ENCODE data around the gene MTHFD1.

DNA sequence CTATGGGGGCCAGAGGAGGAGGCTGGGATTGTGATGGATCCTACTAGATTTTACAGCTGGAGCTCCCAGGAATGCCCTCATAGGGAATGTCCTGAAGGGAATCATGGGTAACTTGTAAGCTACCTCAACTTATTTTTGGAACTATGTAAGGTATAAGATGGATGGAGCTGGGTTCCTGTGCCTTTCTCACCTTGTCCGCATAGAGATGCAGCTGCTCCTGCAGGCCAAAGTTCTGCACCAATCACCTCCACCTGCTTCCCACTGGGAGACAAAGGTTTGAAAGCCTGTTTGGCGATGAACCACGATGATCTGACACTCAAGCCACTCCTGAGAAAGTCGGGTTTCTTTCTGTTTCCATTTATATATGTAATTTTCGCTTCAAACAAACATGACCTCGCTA lies 76.5 kb downstream of the MTHFD1 start:
- TF ChIP-seq EZH2 (IDR thresholded peaks at IDR 0.05; ENCODE audit: low read length) = no peak
- TF ChIP-seq, protein P1, sequence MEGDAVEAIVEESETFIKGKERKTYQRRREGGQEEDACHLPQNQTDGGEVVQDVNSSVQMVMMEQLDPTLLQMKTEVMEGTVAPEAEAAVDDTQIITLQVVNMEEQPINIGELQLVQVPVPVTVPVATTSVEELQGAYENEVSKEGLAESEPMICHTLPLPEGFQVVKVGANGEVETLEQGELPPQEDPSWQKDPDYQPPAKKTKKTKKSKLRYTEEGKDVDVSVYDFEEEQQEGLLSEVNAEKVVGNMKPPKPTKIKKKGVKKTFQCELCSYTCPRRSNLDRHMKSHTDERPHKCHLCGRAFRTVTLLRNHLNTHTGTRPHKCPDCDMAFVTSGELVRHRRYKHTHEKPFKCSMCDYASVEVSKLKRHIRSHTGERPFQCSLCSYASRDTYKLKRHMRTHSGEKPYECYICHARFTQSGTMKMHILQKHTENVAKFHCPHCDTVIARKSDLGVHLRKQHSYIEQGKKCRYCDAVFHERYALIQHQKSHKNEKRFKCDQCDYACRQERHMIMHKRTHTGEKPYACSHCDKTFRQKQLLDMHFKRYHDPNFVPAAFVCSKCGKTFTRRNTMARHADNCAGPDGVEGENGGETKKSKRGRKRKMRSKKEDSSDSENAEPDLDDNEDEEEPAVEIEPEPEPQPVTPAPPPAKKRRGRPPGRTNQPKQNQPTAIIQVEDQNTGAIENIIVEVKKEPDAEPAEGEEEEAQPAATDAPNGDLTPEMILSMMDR (optimal IDR thresholded peaks at IDR 0.05 in 1 of 3, IDR thresholded peaks at IDR 0.05 in 1 of 3, conservative IDR thresholded peaks at IDR 0.05 in 1 of 3; ENCODE audit: extremely low read depth in 1 of 3, insufficient read depth in 2 of 3, low read length in 3 of 3) = no peak
